K562 (cell line): ENCODE measurements around the gene CLDN15. TPM values are rescaled to one million over a fixed set of nuclear protein-coding genes. Genes with fewer than 3 reads are reported as not detected.
A peak's percentile ranks its signal among the peaks of the same experiment; 100 is the strongest.

Source experiments
- ATAC-seq: fragments of 200-7000 bp; cut with Tn5 transposase; 3 replicates; pipeline ENCODE4 v1.9.1; 2020; ENCODE audit warnings: moderate library complexity
- BruUV-seq: library from RNA; stranded (reverse); fragments of 400-500 nt; replicated peaks from 2 replicates; lab custom pipeline; 2021; lab: Mats Ljungman, UMichigan
- CTCF ChIA-PET: fragments of 300-600 bp; formaldehyde crosslinking; extraction: SDS; loops from one replicate; lab custom pipeline; 2021; ENCODE audit warnings: low intra/inter-chr PET ratio; lab: Yijun Ruan, JAX
- POLR2A ChIA-PET: fragments of 300-600, 350-650 bp; sonication (Branson Sonifier 250); formaldehyde crosslinking; extraction: SDS; loops from one replicate; lab custom pipeline; 2021; ENCODE audit warnings: antibody characterized with exemption, inconsistent platforms; lab: Yijun Ruan, JAX
- DNase-seq, 4 experiments: peaks; one replicate each; pipeline versions ENCODE4 v3.0.0 to v3.0.0-alpha.2; 2011 to 2018; ENCODE audit warnings: low spot score in 3 of 4, mixed read lengths in 3 of 4; ENCODE audit errors: extremely low read depth in 1 of 4
- FAIRE-seq: peaks from 2 replicates; lab custom pipeline; 2011; peaks lifted over from hg19 to GRCh38; lab: Jason Lieb, UNC
- H2AFZ ChIP-seq: 2 replicates; pipeline ENCODE4 v1.6.0; 2011; ENCODE audit warnings: low read depth, low read length, control low read depth, inconsistent platforms
- H3K27ac ChIP-seq: fragments of 200-600 bp; 3 replicates; pipeline ENCODE4 v1.8.0; 2011; ENCODE audit warnings: low read depth, mild to moderate bottlenecking, control low read depth, inconsistent platforms, low read length, moderate library complexity, mixed read lengths; ENCODE audit errors: extremely low read depth
- H3K27me3 ChIP-seq, 2 experiments: fragments of 300-600 bp in 1 of 2; 2 replicates in 1 of 2; 3 replicates in 1 of 2; pipeline versions ENCODE4 v1.6.0 to v1.8.0; 2011; ENCODE audit warnings: inconsistent platforms in 2 of 2, low read length in 2 of 2, mild to moderate bottlenecking in 1 of 2, mixed read lengths in 1 of 2, moderate library complexity in 1 of 2; ENCODE audit not compliant: control insufficient read depth in 2 of 2, insufficient read depth in 2 of 2
- H3K36me3 ChIP-seq: fragments of 300-600 bp; 3 replicates; pipeline ENCODE4 v1.8.0; 2011; ENCODE audit warnings: mild to moderate bottlenecking, low read length, inconsistent platforms; ENCODE audit not compliant: control insufficient read depth, insufficient read depth
- H3K4me1 ChIP-seq, 2 experiments: fragments of 200-600 bp in 1 of 2; replicated peaks in 1 of 2; 2 replicates in 1 of 2; 3 replicates in 1 of 2; pipeline versions ENCODE4 v1.5.1 to v1.8.0; 2011; ENCODE audit warnings: inconsistent platforms in 2 of 2, low read length in 2 of 2, mild to moderate bottlenecking in 1 of 2, mixed read lengths in 1 of 2, moderate library complexity in 1 of 2; ENCODE audit not compliant: control insufficient read depth in 2 of 2, insufficient read depth in 2 of 2
- H3K4me2 ChIP-seq: 2 replicates; pipeline ENCODE4 v1.6.1; 2011; ENCODE audit warnings: low read length, control low read depth, inconsistent platforms, mixed read lengths; ENCODE audit not compliant: insufficient read depth
- H3K4me3 ChIP-seq: fragments of 200-600 bp; sonication (generic), shearing (Covaris generic); 2 replicates; pipeline ENCODE4 v1.5.1; 2016; ENCODE audit warnings: control low read depth, inconsistent platforms
- H3K79me2 ChIP-seq: fragments of 200-600 bp; 3 replicates; pipeline ENCODE4 v1.8.0; 2011; ENCODE audit warnings: low read length, inconsistent platforms; ENCODE audit not compliant: control insufficient read depth, insufficient read depth
- H3K9ac ChIP-seq, 2 experiments: 2 replicates each; pipeline versions ENCODE4 v1.6.0 to v1.6.1; 2011; ENCODE audit warnings: low read depth in 2 of 2, low read length in 2 of 2, control low read depth in 1 of 2, inconsistent platforms in 1 of 2, mild to moderate bottlenecking in 1 of 2, mixed read lengths in 1 of 2; ENCODE audit not compliant: insufficient read depth in 1 of 2
- H3K9me1 ChIP-seq: one replicate; pipeline ENCODE4 v1.6.0; 2011; ENCODE audit warnings: inconsistent platforms, mild to moderate bottlenecking, low read length, moderate library complexity; ENCODE audit not compliant: control insufficient read depth, insufficient read depth
- H3K9me3 ChIP-seq: replicated peaks from 2 replicates; pipeline ENCODE4 v1.5.1; 2011; ENCODE audit warnings: low read depth, low read length, inconsistent platforms; ENCODE audit not compliant: control insufficient read depth, insufficient read depth
- H4K20me1 ChIP-seq: replicated peaks from 2 replicates; pipeline ENCODE4 v1.6.1; 2011; ENCODE audit warnings: low read length, inconsistent platforms, mixed read lengths; ENCODE audit not compliant: control insufficient read depth, insufficient read depth
- FOXP1 ChIP-seq: sonication (generic); formaldehyde crosslinking; IDR thresholded peaks from 2 replicates; pipeline ENCODE4 v1.8.0; 2022; ENCODE audit warnings: mild to moderate bottlenecking, missing genetic modification reagents
- HNRNPUL1 ChIP-seq: fragments of 200-400 bp; formaldehyde crosslinking; IDR thresholded peaks from 2 replicates; pipeline ENCODE4 v1.6.1; 2017; ENCODE audit warnings: low read length
- JUND ChIP-seq, 2 experiments: IDR thresholded peaks; 2 replicates in 1 of 2; 3 replicates in 1 of 2; pipeline ENCODE4 v1.6.1; 2011; ENCODE audit warnings: borderline replicate concordance in 2 of 2, low read depth in 2 of 2, low read length in 2 of 2, improper control_type of control experiment in 1 of 2, missing biosample characterization in 1 of 2, missing genetic modification characterization in 1 of 2, missing genetic modification reagents in 1 of 2
- PHB2 ChIP-seq: fragments of 450-650 bp; IDR thresholded peaks from 2 replicates; pipeline ENCODE4 v1.6.1; 2017; ENCODE audit warnings: low read depth
- PKNOX1 ChIP-seq: fragments of 450-650 bp; IDR thresholded peaks from 2 replicates; pipeline ENCODE4 v1.6.1; 2016
- RBM17 ChIP-seq: fragments of 200-400 bp; formaldehyde crosslinking; IDR thresholded peaks from 2 replicates; pipeline ENCODE4 v1.6.1; 2017; ENCODE audit warnings: low read depth, mild to moderate bottlenecking, low read length, borderline replicate concordance
- WGBS: fragments of 100-300 bp; shearing (Covaris generic); methylation state at CpG from one replicate; pipeline ENCODE4 v1.1.6; 2016; ENCODE audit warnings: low coverage, mixed read lengths; ENCODE audit not compliant: insufficient coverage; ENCODE audit errors: missing lambda C conversion rate; 5-methylcytosine and 5-hydroxymethylcytosine counted together
- in situ Hi-C: fragments of 300-500 bp; cut with MboI; formaldehyde crosslinking; loops from 4 replicates; pipeline ENCODE4 v1.15.0; 2018; ENCODE audit warnings: inconsistent platforms, mixed read lengths
- intact Hi-C: fragments of 100-400 bp; cut with micrococcal nuclease; formaldehyde crosslinking; loops from 2 replicates; pipeline ENCODE4 v1.14.2; 2022
- polyA plus RNA-seq, 8 experiments: library from polyadenylated mRNA; depleted of rRNA in 4 of 8; stranded (reverse) in 5 of 8; unstranded in 3 of 8; fragments of >200 nt; fragmentation: Nextera tagmentation in 2 of 8; fragmentation: Illumina TruSeq in 1 of 8; extraction: Ambion mirVana in 2 of 8; extraction: Trizol in 1 of 8; gene quantifications; 2 replicates each; pipeline versions ENCODE4 v1.2.1 to v1.2.3, GENCODE V29; 2011 to 2014; ENCODE audit warnings: inconsistent platforms in 1 of 8, missing spikeins in 1 of 8
- total RNA-seq, 7 experiments: library from RNA; depleted of rRNA in 6 of 7; stranded (reverse); fragments of >200 nt in 6 of 7; fragmentation: Illumina TruSeq in 2 of 7; extraction: Trizol in 2 of 7; gene quantifications; 2 replicates each; pipeline versions ENCODE4 v1.2.1 to v1.2.3, GENCODE V29; 2011 to 2021; ENCODE audit warnings: low replicate concordance in 1 of 7
- TF ChIP-seq, protein P1 (sequence below): IDR thresholded peaks from 2 replicates; pipeline ENCODE4 v1.6.1; 2011; ENCODE audit warnings: borderline replicate concordance, low read depth, mild to moderate bottlenecking, moderate library complexity, low read length; ENCODE audit not compliant: insufficient read depth, poor library complexity, severe bottlenecking

Gene CLDN15
- total and polyA plus RNA-seq, 9 of the 15 experiments (the other 6 are each of a cell fraction or from before 2014, with no cell fraction given), result 0.32 to 14.5 (median 7.4) TPM

GRCh38 chr7:101195884-101196283, 41.7 kb downstream of the CLDN15 start:
- ChIA-PET CTCF (interaction anchor here (0.6 to 0.7 kb wide), 2 partner anchors 23 to 294 kb away, joined by 4 to 5 read pairs; no protein-coding TSS in a partner anchor), POLR2A (interaction anchor here (0.6 kb wide), 1 partner anchor 361 kb away, joined by 3 read pairs; no protein-coding TSS in a partner anchor)
- no peak overlapping the region for H3K4me2 ChIP-seq
- H3K79me2 ChIP-seq, result no peaks in the 10 kb centered on the region
- DNase-seq (no peak), ATAC-seq (peak; percentile 36; the same call in 2 of the 3 replicates), FAIRE-seq (no peak)
- H3K4me1 ChIP-seq, result peaks cover 7 to 16% of the 10 kb centered on the region in 2 experiments
- H2AFZ ChIP-seq, result no peak overlapping the region
- intact Hi-C loops (no loop called here), in situ Hi-C loops (no loop called here)
- H3K27ac ChIP-seq, result no peak overlapping the region
- BruUV-seq, result no TSS peak
- no peaks in the 10 kb centered on the region for H4K20me1 ChIP-seq
- H3K27me3 ChIP-seq, result peaks cover 0 to 10% of the 10 kb centered on the region in 2 experiments; a peak in 2 of 5 replicates
- no peaks in the 10 kb centered on the region for H3K36me3 ChIP-seq
- 42% methylated on average over 13 of the region's 17 CpGs for WGBS
- H3K4me3 ChIP-seq, result no peak overlapping the region
- 0 out of 2 replicates have a peak, but pooled peaks have one; percentile 23 for TF ChIP-seq PKNOX1
- no peak for TF ChIP-seq HNRNPUL1
- TF ChIP-seq FOXP1 (CRISPR knock-in tag), result no peak
- TF ChIP-seq, protein P1, sequence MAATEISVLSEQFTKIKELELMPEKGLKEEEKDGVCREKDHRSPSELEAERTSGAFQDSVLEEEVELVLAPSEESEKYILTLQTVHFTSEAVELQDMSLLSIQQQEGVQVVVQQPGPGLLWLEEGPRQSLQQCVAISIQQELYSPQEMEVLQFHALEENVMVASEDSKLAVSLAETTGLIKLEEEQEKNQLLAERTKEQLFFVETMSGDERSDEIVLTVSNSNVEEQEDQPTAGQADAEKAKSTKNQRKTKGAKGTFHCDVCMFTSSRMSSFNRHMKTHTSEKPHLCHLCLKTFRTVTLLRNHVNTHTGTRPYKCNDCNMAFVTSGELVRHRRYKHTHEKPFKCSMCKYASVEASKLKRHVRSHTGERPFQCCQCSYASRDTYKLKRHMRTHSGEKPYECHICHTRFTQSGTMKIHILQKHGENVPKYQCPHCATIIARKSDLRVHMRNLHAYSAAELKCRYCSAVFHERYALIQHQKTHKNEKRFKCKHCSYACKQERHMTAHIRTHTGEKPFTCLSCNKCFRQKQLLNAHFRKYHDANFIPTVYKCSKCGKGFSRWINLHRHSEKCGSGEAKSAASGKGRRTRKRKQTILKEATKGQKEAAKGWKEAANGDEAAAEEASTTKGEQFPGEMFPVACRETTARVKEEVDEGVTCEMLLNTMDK, result peak; percentile 59
- TF ChIP-seq PHB2, result no peak
- TF ChIP-seq RBM17, result no peak
- TF ChIP-seq JUND (IDR thresholded peaks at IDR 0.05; ENCODE audit: borderline replicate concordance, low read depth, low read length), result no peak
- TF ChIP-seq JUND (tag; IDR thresholded peaks at IDR 0.05; ENCODE audit: borderline replicate concordance, low read depth, low read length), result no peak
- H3K9me1 ChIP-seq, result no peaks in the 10 kb centered on the region
- H3K9ac ChIP-seq, result peak overlapping the region in 1 of 2 experiments; percentile 65; a peak in 1 of 4 replicates
- H3K9me3 ChIP-seq, result no peaks in the 10 kb centered on the region
